Ecto neural progenitor cell (in vitro differentiated cells): Measurements from ENCODE around the gene KHSRP.
"Not testable (repeated sequence)": the region's sequence is repeated elsewhere in the genome, so short reads cannot be mapped to it uniquely, and the experiment has no call there.

ENCODE experiments used
- DNase-seq: peaks from one replicate; pipeline ENCODE4 v3.0.0-alpha.2; 2018; ENCODE audit warnings: low spot score

The KHSRP gene

GRCh38 chr19:6417713-6418561 is 6.7 kb downstream of the KHSRP start:
- peak; percentile 60 for DNase-seq

DNA sequence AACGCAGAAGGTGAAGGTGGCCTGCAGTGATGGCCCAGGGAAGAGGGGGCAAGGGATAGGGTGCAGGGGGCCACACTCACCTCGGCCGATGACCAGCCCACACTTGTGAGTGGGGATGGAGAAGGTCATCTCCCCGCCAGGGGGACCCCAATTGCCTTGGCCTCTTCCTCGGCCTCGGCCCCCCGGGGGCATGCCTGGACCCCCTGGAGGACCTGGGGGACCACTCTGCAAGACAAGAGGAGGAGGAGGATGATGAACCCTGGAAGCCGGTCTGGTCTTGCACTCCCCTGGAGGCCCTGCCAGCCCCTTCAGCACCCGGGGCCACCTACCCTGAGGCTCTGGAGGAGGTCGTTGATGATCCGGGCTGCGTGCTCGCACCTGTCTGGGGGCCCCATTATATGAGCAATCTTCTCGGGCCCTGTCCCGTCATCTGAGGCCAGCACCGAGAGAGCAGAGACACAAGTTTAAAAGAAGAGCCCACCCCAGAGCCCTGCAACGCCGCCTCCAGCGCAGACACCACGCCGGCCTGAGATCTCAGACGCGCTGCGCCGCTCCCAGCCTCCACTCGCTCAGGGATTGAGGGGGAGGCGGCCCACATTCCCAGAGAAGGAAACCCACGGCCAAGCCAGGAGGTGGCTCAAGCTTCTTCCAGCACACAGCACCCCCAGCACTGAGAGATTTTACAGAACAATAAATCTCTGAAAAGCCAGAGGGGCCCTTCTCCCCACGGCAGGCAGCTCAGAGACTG is 7.8 kb downstream of the KHSRP start:
- DNase-seq, result no peak

GRCh38 chr19:6415591-6416190 is 8.9 kb downstream of the KHSRP start:
- no peak for DNase-seq

GRCh38 chr19:6414793-6415590 is 9.6 kb downstream of the KHSRP start:
- no peak for DNase-seq

- no peak for DNase-seq
Measured at GRCh38 chr19:6413721-6414643, 10.6 kb downstream of the KHSRP start.

- DNase-seq, result no peak
Measured at GRCh38 chr19:6413291-6413690, 11.3 kb downstream of the KHSRP start.

GRCh38 chr19:6412447-6413091 is 12.0 kb downstream of the KHSRP start:
- peak; percentile 70 for DNase-seq

DNA sequence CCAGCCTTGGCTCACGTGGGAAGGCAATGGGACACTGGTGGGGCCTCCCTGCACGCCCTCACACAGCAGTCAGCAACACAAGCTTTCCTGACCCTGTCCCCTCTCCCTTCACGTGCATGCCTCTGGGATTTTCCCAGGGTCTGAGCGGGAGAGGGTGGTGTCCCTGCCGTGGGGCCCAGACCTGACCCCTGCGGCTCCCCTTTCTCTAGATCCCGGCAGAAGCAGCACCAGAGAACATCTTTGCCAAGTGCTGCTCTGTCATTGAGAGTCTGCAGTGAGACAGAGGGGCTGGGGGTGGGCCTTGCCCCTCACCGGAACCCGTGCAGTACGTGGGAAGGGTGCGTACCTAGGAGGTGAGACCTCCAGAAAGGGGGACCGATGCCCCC is 12.6 kb downstream of the KHSRP start:
- DNase-seq, result no peak

DNA sequence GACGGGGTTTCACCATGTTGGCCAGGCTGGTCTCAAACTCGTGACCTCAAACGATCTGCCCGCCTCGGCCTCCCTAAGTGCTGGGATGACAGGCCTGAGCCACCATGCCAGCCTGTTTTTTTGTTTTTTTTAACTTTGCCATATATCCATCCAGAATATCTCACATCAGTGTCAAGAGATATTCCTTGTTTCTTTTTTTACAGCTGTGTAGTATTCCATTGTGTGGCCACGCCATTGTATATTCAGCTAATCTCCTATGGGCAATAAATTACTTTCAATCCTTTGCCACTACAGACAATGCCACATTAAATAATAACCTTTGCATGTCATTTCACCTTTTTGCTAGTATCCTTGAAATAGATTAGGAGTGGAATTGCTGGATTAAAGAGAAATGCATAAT is 15.3 kb downstream of the KHSRP start:
- DNase-seq, result no peak

GRCh38 chr19:6406401-6406800 is 18.2 kb downstream of the KHSRP start:
- DNase-seq, result no peak

GRCh38 chr19:6402837-6403608 is 21.6 kb downstream of the KHSRP start:
- DNase-seq, result no peak

- no peak for DNase-seq
Measured at GRCh38 chr19:6402058-6402457, 22.6 kb downstream of the KHSRP start.

GRCh38 chr19:6400062-6400944 is 24.3 kb downstream of the KHSRP start:
- not testable (repeated sequence) for DNase-seq

DNA sequence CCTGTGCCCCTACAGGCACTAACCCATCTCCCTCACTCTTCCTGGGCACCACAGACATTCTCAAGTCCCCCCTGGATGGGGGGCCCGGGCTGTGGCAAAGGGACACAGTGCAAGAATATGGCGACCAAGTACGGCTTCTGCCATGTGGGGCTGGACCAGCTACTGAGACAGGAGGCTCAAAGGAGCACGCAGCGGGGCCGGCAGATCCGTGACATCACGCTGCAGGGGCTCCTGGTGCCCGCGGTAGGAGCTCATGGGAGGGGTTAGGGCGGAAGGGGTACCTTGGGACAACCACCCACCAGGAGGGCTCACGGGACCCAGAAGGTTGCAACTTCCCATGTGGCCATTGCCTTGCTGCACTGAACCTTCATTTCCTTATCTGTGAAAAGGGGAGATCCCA is 28.3 kb downstream of the KHSRP start:
- DNase-seq, result no peak

DNA sequence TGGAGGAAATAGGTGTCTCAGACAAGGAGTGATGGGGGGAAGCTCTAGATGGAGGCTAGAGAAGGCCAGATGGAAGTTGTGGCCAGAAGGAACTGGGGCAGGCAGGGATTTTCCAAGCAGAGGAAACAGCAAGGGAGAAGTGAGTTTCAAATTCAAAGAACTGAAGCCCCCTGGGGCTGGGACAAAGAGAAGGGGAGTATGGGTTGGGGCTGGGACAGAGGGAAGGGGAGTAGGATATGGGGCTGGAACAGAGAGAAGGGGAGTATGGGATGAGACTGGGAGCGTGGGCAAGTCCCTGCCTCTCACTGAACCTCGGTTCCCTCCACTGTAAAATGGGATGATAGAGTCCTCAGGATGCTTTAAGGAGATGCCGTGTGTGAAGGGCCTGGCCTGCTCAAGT is 29.8 kb downstream of the KHSRP start:
- DNase-seq, result no peak

DNA sequence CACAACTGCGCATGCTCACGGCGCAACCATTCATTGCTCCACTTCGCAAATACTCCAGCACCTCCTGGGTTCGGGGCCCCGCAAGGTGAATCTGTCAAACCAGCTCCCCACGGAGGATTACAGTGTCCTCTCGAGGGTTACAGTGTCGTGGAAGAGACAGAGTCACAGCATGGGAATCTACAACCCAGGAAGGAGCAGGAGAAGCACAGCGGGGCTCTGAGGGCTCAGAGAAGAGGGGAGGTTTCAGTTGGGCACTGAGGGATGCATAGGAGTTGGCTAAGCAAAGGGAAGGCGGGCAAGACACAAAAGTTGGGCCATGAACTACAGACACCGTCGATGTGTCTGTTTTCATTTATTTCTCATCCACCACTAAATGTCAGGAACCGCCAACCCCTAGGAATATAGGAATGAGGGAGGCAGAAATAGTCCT is 30.6 kb downstream of the KHSRP start:
- no peak for DNase-seq

GRCh38 chr19:6393074-6393982 is 31.3 kb downstream of the KHSRP start, which contains the start of gene GTF2F1:
TSS of gene GTF2F1 (minus strand) at chr19:6393164. CDS start at chr19:6392995, 169 bp downstream.
- DNase-seq, result peak; percentile 96
